HEK293T (cell line): Measurements from ENCODE around the gene SMARCB1.

Experiments used
- ARNT ChIP-seq: fragments of 450-650 bp; IDR thresholded peaks from 2 replicates; pipeline ENCODE4 v1.6.1; 2017; ENCODE audit warnings: mild to moderate bottlenecking
- BHLHE40 ChIP-seq: fragments of 450-650 bp; IDR thresholded peaks from 2 replicates; pipeline ENCODE4 v1.6.1; 2016; ENCODE audit warnings: mild to moderate bottlenecking, moderate library complexity, borderline replicate concordance
- CTBP1 ChIP-seq: fragments of 450-650 bp; IDR thresholded peaks from 2 replicates; pipeline ENCODE4 v1.6.1; 2016; ENCODE audit warnings: borderline replicate concordance
- ELF4 ChIP-seq: fragments of 450-650 bp; IDR thresholded peaks from 2 replicates; pipeline ENCODE4 v1.6.1; 2017; ENCODE audit warnings: antibody characterized with exemption
- FOXM1 ChIP-seq: fragments of 450-650 bp; IDR thresholded peaks from 2 replicates; pipeline ENCODE4 v1.6.1; 2017; ENCODE audit warnings: mild to moderate bottlenecking, borderline replicate concordance
- LEF1 ChIP-seq: fragments of 450-650 bp; IDR thresholded peaks from 2 replicates; pipeline ENCODE4 v1.6.1; 2017; ENCODE audit warnings: mild to moderate bottlenecking, borderline replicate concordance
- SP1 ChIP-seq: fragments of 450-650 bp; IDR thresholded peaks from 2 replicates; pipeline ENCODE4 v1.6.1; 2017
- TARDBP ChIP-seq: fragments of 450-650 bp; IDR thresholded peaks from 2 replicates; pipeline ENCODE4 v1.6.1; 2016

GRCh38 chr22:23784215-23784732 lies 2.5 kb upstream of the SMARCB1 start:
- TF ChIP-seq FOXM1 = no peak
- TF ChIP-seq SP1 = no peak
- no peak for TF ChIP-seq LEF1
- no peak for TF ChIP-seq CTBP1
- TF ChIP-seq BHLHE40 = no peak
- TF ChIP-seq TARDBP = no peak
- no peak for TF ChIP-seq ARNT
- TF ChIP-seq ELF4 = no peak
